Left colon (tissue), 2 donors: ENCODE data around the gene ZNF483. TPM values are rescaled to one million over a fixed set of nuclear protein-coding genes. Genes with fewer than 3 reads are reported as not detected.
"Not testable (repeated sequence)": the region's sequence is repeated elsewhere in the genome, so short reads cannot be mapped to it uniquely, and the experiment has no call there.

ENCODE experiments used
- ATAC-seq: fragments of 200-7000 bp; cut with Tn5 transposase; one replicate; pipeline ENCODE4 v1.9.1; 2020; ENCODE audit warnings: mild to moderate bottlenecking, moderate library complexity
- DNase-seq, 2 donors: peaks; one replicate each; pipeline ENCODE4 v3.0.0-alpha.2; 2020
- intact Hi-C, 2 donors: fragments of 100-400 bp; cut with DNase I in 1 of 2; cut with micrococcal nuclease in 1 of 2; formaldehyde crosslinking; loops; one replicate each; pipeline versions ENCODE4 v1.11.2 to v1.14.0; 2022; cut with DNase I, micrococcal nuclease
- long read RNA-seq: library from polyadenylated mRNA; unstranded; transcript quantifications from one replicate; pipeline ENCODE4 v2.0.0, GENCODE V29; 2021
- total RNA-seq, 2 donors: library from RNA; stranded (reverse); fragmentation: NEBNext Ultra II Directional; extraction: Animal tissue kit (Norgen Biotek cat#: 25700); gene quantifications; one replicate each; pipeline ENCODE4 v1.2.1, GENCODE V29; 2021
- donor health status: DM: no; HTN: no; CAD: no.
- donor health status: DM: yes; HTN: yes; CAD: no.

Gene ZNF483
- 1 to 10 TPM in 1 of 2 donors, under 1 TPM in 1; 0.73 to 2.9 TPM for total RNA-seq
- long read RNA-seq, partial matches to known transcripts, result 0 of 8 reads
- long read RNA-seq, other reads (novel, unspliced or antisense), result 8 of 8 reads

GRCh38 chr9:111525056-111525977 lies at the start of gene ZNF483:
Gene ZNF483 (plus strand): TSS chr9:111525179. CDS start chr9:111527396, 2,217 bp downstream.
- ATAC-seq (peak; percentile 90), DNase-seq (peak; percentile 63 to 70)
- intact Hi-C loops, result no loop called here

- DNase-seq (no peak), ATAC-seq (no peak)
- intact Hi-C loops, result no loop called here
These were observed 49.8 kb upstream of the ZNF483 start for GRCh38 chr9:111475195-111475594.

- DNase-seq (no peak), ATAC-seq (no peak)
- intact Hi-C loops, result no loop called here
These were observed 47.3 kb upstream of the ZNF483 start for GRCh38 chr9:111477677-111478076.

- intact Hi-C loops, result no loop called here
- DNase-seq, result no peak
These were observed 42.9 kb upstream of the ZNF483 start for GRCh38 chr9:111481885-111482636.

GRCh38 chr9:111482694-111483438 lies 42.1 kb upstream of the ZNF483 start:
- peak; percentile 64 for ATAC-seq
- intact Hi-C loops, result no loop called here
- peak; percentile 85 to 86 for DNase-seq

More at GRCh38 chr9:111481885-111482636, 42.9 kb upstream of the ZNF483 start:
- ATAC-seq, result no peak

GRCh38 chr9:111483439-111483857 lies 41.5 kb upstream of the ZNF483 start:
- peak; percentile 8 for ATAC-seq
- no peak for DNase-seq
- intact Hi-C loops, result no loop called here

GRCh38 chr9:111483858-111484571 lies 41.0 kb upstream of the ZNF483 start, which contains the start of gene ECPAS:
Gene ECPAS (minus strand): TSS chr9:111484383. CDS start chr9:111472918, 11,465 bp downstream.
- intact Hi-C loops, result no loop called here
- peak; percentile 82 for DNase-seq
- ATAC-seq, result peak; percentile 79

- ATAC-seq, result no peak
- DNase-seq, result no peak
- intact Hi-C loops, result no loop called here
These were observed 40.4 kb upstream of the ZNF483 start for GRCh38 chr9:111484572-111484894.

- ATAC-seq, intact Hi-C loops, DNase-seq: not testable (repeated sequence)
These were observed 27.8 kb upstream of the ZNF483 start for GRCh38 chr9:111497196-111497595.

GRCh38 chr9:111501005-111501562 lies 23.9 kb upstream of the ZNF483 start:
- no peak for DNase-seq
- intact Hi-C loops, result no loop called here
- no peak for ATAC-seq

- intact Hi-C loops, result no loop called here
- ATAC-seq (no peak), DNase-seq (no peak)
These were observed 23.3 kb upstream of the ZNF483 start for GRCh38 chr9:111501648-111502047.

- DNase-seq, result no peak
- intact Hi-C loops, result no loop called here
- no peak for ATAC-seq
These were observed 22.5 kb upstream of the ZNF483 start for GRCh38 chr9:111502506-111502905.

GRCh38 chr9:111511581-111511980 lies 13.4 kb upstream of the ZNF483 start:
- intact Hi-C loops, DNase-seq, ATAC-seq: not testable (repeated sequence)

- intact Hi-C loops, result no loop called here
- DNase-seq, result no peak
- no peak for ATAC-seq
These were observed 10.0 kb upstream of the ZNF483 start for GRCh38 chr9:111514967-111515366.

- intact Hi-C loops, result no loop called here
- DNase-seq (no peak), ATAC-seq (no peak)
These were observed 8.9 kb upstream of the ZNF483 start for GRCh38 chr9:111516061-111516465.

- ATAC-seq, result no peak
- intact Hi-C loops, result no loop called here
These were observed 286 bp upstream of the ZNF483 start for GRCh38 chr9:111524731-111525055.

GRCh38 chr9:111527347-111527746 lies 2.4 kb downstream of the ZNF483 start:
- ATAC-seq, result no peak
- intact Hi-C loops, result no loop called here
- DNase-seq, result no peak

More at GRCh38 chr9:111524731-111525055, 286 bp upstream of the ZNF483 start:
- no peak for DNase-seq

- no peak for DNase-seq
- intact Hi-C loops, result no loop called here
- ATAC-seq, result no peak
These were observed 4.8 kb downstream of the ZNF483 start for GRCh38 chr9:111529787-111530186.
